Natural killer cell (primary cell): Measurements from ENCODE around the gene FAM43B. TPM values are rescaled to one million over a fixed set of nuclear protein-coding genes. Genes with fewer than 3 reads are reported as not detected.

Experiments used
- ATAC-seq, 3 donors: fragments of 150-1000 bp in 2 of 3; fragments of 200-7000 bp in 1 of 3; cut with Tn5 transposase; 1 replicate in 1 of 3; 2 replicates in 2 of 3; pipeline ENCODE4 v1.10.0; 2021; ENCODE audit warnings: mild to moderate bottlenecking in 2 of 3, moderate library complexity in 2 of 3
- DNase-seq, 2 donors: peaks; one replicate each; pipeline versions ENCODE4 v3.0.0 to v3.0.0-alpha.2; 2013 to 2021; ENCODE audit warnings: mixed read lengths in 1 of 2
- H3K27ac ChIP-seq: one replicate; pipeline ENCODE4 v1.5.1; 2013; ENCODE audit warnings: mild to moderate bottlenecking, low read length
- H3K27me3 ChIP-seq: one replicate; pipeline ENCODE4 v1.6.1; 2013; ENCODE audit warnings: low read length; ENCODE audit not compliant: control insufficient read depth, insufficient read depth
- H3K36me3 ChIP-seq: one replicate; pipeline ENCODE4 v1.6.1; 2013; ENCODE audit warnings: low read length; ENCODE audit not compliant: control insufficient read depth, insufficient read depth
- H3K4me1 ChIP-seq: one replicate; pipeline ENCODE4 v1.6.1; 2013; ENCODE audit warnings: low read length; ENCODE audit not compliant: control insufficient read depth, insufficient read depth
- H3K4me3 ChIP-seq: one replicate; pipeline ENCODE4 v1.5.1; 2013; ENCODE audit warnings: low read length
- H3K9me3 ChIP-seq: one replicate; pipeline ENCODE4 v1.6.1; 2013; ENCODE audit warnings: low read length; ENCODE audit not compliant: control insufficient read depth, insufficient read depth
- H3K27ac Mint-ChIP-seq, 2 donors: one replicate each; pipeline ENCODE4 v1.8.0; 2022; ENCODE audit warnings: mild to moderate bottlenecking in 2 of 2, mixed read lengths in 2 of 2, moderate library complexity in 1 of 2
- H3K27me3 Mint-ChIP-seq, 2 donors: one replicate each; pipeline ENCODE4 v1.8.0; 2022; ENCODE audit warnings: low read depth in 2 of 2, mixed read lengths in 2 of 2
- H3K36me3 Mint-ChIP-seq: one replicate; pipeline ENCODE4 v1.8.0; 2022; ENCODE audit warnings: mixed read lengths
- H3K4me1 Mint-ChIP-seq, 2 donors: one replicate each; pipeline ENCODE4 v1.8.0; 2022; ENCODE audit warnings: mixed read lengths in 2 of 2
- H3K4me3 Mint-ChIP-seq: one replicate; pipeline ENCODE4 v1.8.0; 2022; ENCODE audit warnings: mild to moderate bottlenecking, moderate library complexity, mixed read lengths
- H3K9me3 Mint-ChIP-seq, 2 donors: one replicate each; pipeline ENCODE4 v1.8.0; 2022; ENCODE audit warnings: mixed read lengths in 2 of 2
- CTCF ChIP-seq: fragments of 200-600 bp; IDR thresholded peaks from one replicate; pipeline ENCODE4 v1.8.0; 2022; ENCODE audit warnings: antibody characterized with exemption
- WGBS: methylation state at CpG from one replicate; pipeline ENCODE4 v1.1.7; 2013; ENCODE audit warnings: missing lambda C conversion rate; ENCODE audit not compliant: insufficient coverage; 5-methylcytosine and 5-hydroxymethylcytosine counted together
- intact Hi-C: fragments of 100-400 bp; cut with micrococcal nuclease; formaldehyde crosslinking; loops from one replicate; pipeline ENCODE4 v1.14.2; 2022
- total RNA-seq, 4 donors: library from RNA; stranded (reverse); fragments of 120-200 nt in 1 of 4; gene quantifications; one replicate each; pipeline versions ENCODE4 v1.2.3 to v1.2.4, GENCODE V29; 2013 to 2022

The FAM43B gene
- total RNA-seq, 3 donors from 2014 or later (not counting 1 experiment from before 2014, with no cell fraction given), result not detected

- peak; percentile 45 to 80 for DNase-seq
- peak; percentile 88 for TF ChIP-seq CTCF
- ATAC-seq, result peak; percentile 59 to 74 (median 64)
- Histone ChIP-seq H3K9me3 (no peaks in the 10 kb centered on the region), H3K4me1 (no peaks in the 10 kb centered on the region), H3K27me3 (no peaks in the 10 kb centered on the region), H3K27ac (no peak overlapping the region), H3K36me3 (no peaks in the 10 kb centered on the region), H3K4me3 (no peak overlapping the region)
- intact Hi-C loops, result loop anchor here (1.0 to 2.0 kb wide), 2 partner anchors 111 to 118 kb away; partner anchors contain the start of gene PINK1
- Mint-ChIP-seq H3K36me3 (no peaks in the 10 kb centered on the region), H3K27me3 (peaks cover 6 to 17% of the 10 kb centered on the region in 2 donors), H3K27ac (no peak overlapping the region), H3K9me3 (no peaks in the 10 kb centered on the region), H3K4me1 (peaks cover 0 to 5% of the 10 kb centered on the region in 2 donors), H3K4me3 (no peak overlapping the region)
- WGBS, result 29% methylated on average over 15 of the region's 17 CpGs
Measured at GRCh38 chr1:20521960-20522861, 30.2 kb upstream of the FAM43B start.

- Histone ChIP-seq H3K4me3 (no peak overlapping the region), H3K27ac (no peak overlapping the region), H3K9me3 (no peaks in the 10 kb centered on the region), H3K27me3 (peaks cover 3% of the 10 kb centered on the region), H3K36me3 (no peaks in the 10 kb centered on the region), H3K4me1 (no peaks in the 10 kb centered on the region)
- 91% methylated on average over 6 of the region's 6 CpGs for WGBS
- no peaks in the 10 kb centered on the region for H3K36me3 Mint-ChIP-seq
- no peak overlapping the region for H3K27ac Mint-ChIP-seq
- DNase-seq (no peak), ATAC-seq (no peak)
- no peaks in the 10 kb centered on the region for H3K9me3 Mint-ChIP-seq
- intact Hi-C loops, result no loop called here
- H3K4me1 Mint-ChIP-seq, result peaks cover 0 to 5% of the 10 kb centered on the region in 2 donors
- no peak for TF ChIP-seq CTCF
- peaks cover 16 to 38% of the 10 kb centered on the region in 2 donors for H3K27me3 Mint-ChIP-seq
- H3K4me3 Mint-ChIP-seq, result no peak overlapping the region
Measured at GRCh38 chr1:20526267-20526666, 26.1 kb upstream of the FAM43B start.

- no peaks in the 10 kb centered on the region for H3K36me3 Mint-ChIP-seq
- H3K27me3 ChIP-seq, result peaks cover 3% of the 10 kb centered on the region
- no peaks in the 10 kb centered on the region for H3K9me3 Mint-ChIP-seq
- DNase-seq (no peak), ATAC-seq (no peak)
- no peak overlapping the region for H3K27ac Mint-ChIP-seq
- H3K4me1 Mint-ChIP-seq, result no peaks in the 10 kb centered on the region
- WGBS, result 78% methylated on average over 7 of the region's 7 CpGs
- no peaks in the 10 kb centered on the region for H3K9me3 ChIP-seq
- no peaks in the 10 kb centered on the region for H3K36me3 ChIP-seq
- H3K4me3 Mint-ChIP-seq, result no peak overlapping the region
- H3K4me1 ChIP-seq, result no peaks in the 10 kb centered on the region
- H3K27ac ChIP-seq, result no peak overlapping the region
- peaks cover 16 to 38% of the 10 kb centered on the region in 2 donors for H3K27me3 Mint-ChIP-seq
- TF ChIP-seq CTCF, result no peak
- intact Hi-C loops, result no loop called here
- no peak overlapping the region for H3K4me3 ChIP-seq
Measured at GRCh38 chr1:20528221-20528620, 24.2 kb upstream of the FAM43B start.
